HepG2 (cell line): ENCODE results near the gene CD2. TPM values are rescaled to one million over a fixed set of nuclear protein-coding genes. Genes with fewer than 3 reads are reported as not detected.

ENCODE experiments used
- ATAC-seq: fragments of 200-7000 bp; cut with Tn5 transposase; 3 replicates; pipeline ENCODE4 v1.9.1; 2020; ENCODE audit warnings: mild to moderate bottlenecking, moderate library complexity
- BruUV-seq: library from RNA; stranded (reverse); fragments of 400-500 nt; replicated peaks from 2 replicates; lab custom pipeline; 2021; lab: Mats Ljungman, UMichigan
- CTCF ChIA-PET: fragments of 300-600 bp; formaldehyde crosslinking; extraction: SDS; loops from one replicate; lab custom pipeline; 2021; ENCODE audit warnings: low total read pairs, inconsistent platforms, low intra/inter-chr PET ratio; lab: Yijun Ruan, JAX
- POLR2A ChIA-PET: fragments of 350-600 bp; sonication (Branson Sonifier 250); formaldehyde crosslinking; loops from one replicate; lab custom pipeline; 2020; ENCODE audit warnings: antibody characterized with exemption, inconsistent platforms; lab: Yijun Ruan, JAX
- DNase-seq: peaks from one replicate; pipeline ENCODE4 v3.0.0-alpha.2; 2015; ENCODE audit warnings: low spot score
- FAIRE-seq: peaks from 3 replicates; lab custom pipeline; 2011; peaks lifted over from hg19 to GRCh38; lab: Jason Lieb, UNC
- H2AFZ ChIP-seq: one replicate; pipeline ENCODE4 v1.6.1; 2011; ENCODE audit warnings: low read length, inconsistent platforms
- H3K27ac ChIP-seq: fragments of 300-600 bp; 3 replicates; pipeline ENCODE4 v1.8.0; 2011; ENCODE audit warnings: mixed run types, mild to moderate bottlenecking, mixed read lengths, low read length, inconsistent platforms; ENCODE audit not compliant: insufficient read depth; ENCODE audit errors: extremely low read length
- H3K27me3 ChIP-seq, 2 experiments: fragments of 200-600 bp in 1 of 2; 2 replicates in 1 of 2; 3 replicates in 1 of 2; pipeline versions ENCODE4 v1.6.0 to v1.8.0; 2011; ENCODE audit warnings: low read length in 2 of 2, mild to moderate bottlenecking in 2 of 2, moderate library complexity in 2 of 2, inconsistent platforms in 1 of 2; ENCODE audit not compliant: insufficient read depth in 2 of 2, control insufficient read depth in 1 of 2
- H3K36me3 ChIP-seq, 2 experiments: fragments of 200-600 bp in 1 of 2; replicated peaks in 1 of 2; 2 replicates in 1 of 2; 3 replicates in 1 of 2; pipeline versions ENCODE4 v1.5.1 to v1.8.0; 2011; ENCODE audit warnings: low read length in 2 of 2, inconsistent platforms in 1 of 2; ENCODE audit not compliant: insufficient read depth in 2 of 2, control insufficient read depth in 1 of 2
- H3K4me1 ChIP-seq: 2 replicates; pipeline ENCODE4 v1.5.1; 2012; ENCODE audit warnings: low read length, inconsistent platforms; ENCODE audit not compliant: insufficient read depth
- H3K4me2 ChIP-seq: 2 replicates; pipeline ENCODE4 v1.6.0; 2011; ENCODE audit warnings: low read depth, low read length, inconsistent platforms
- H3K4me3 ChIP-seq, 3 experiments: fragments of 200-600 bp in 1 of 3; sonication (generic), shearing (Covaris generic) in 1 of 3; replicated peaks in 1 of 3; 2 replicates each; pipeline ENCODE4 v1.5.1; 2011 to 2016; ENCODE audit warnings: low read length in 3 of 3, inconsistent platforms in 2 of 3, low read depth in 2 of 3, mild to moderate bottlenecking in 2 of 3, control low read depth in 1 of 3, mixed read lengths in 1 of 3; ENCODE audit not compliant: insufficient read depth in 1 of 3
- H3K79me2 ChIP-seq: one replicate; pipeline ENCODE4 v1.6.1; 2011; ENCODE audit warnings: low read length, inconsistent platforms; ENCODE audit not compliant: insufficient read depth
- H3K9ac ChIP-seq: 2 replicates; pipeline ENCODE4 v1.6.0; 2011; ENCODE audit warnings: mild to moderate bottlenecking, low read depth, low read length, inconsistent platforms; ENCODE audit not compliant: insufficient read depth
- H3K9me3 ChIP-seq: 2 replicates; pipeline ENCODE4 v1.5.1; 2012; ENCODE audit warnings: mild to moderate bottlenecking, low read length
- H4K20me1 ChIP-seq: 2 replicates; pipeline ENCODE4 v1.6.0; 2011; ENCODE audit warnings: inconsistent platforms, mild to moderate bottlenecking, low read length, moderate library complexity; ENCODE audit not compliant: insufficient read depth
- AGO2 ChIP-seq: fragments of 200-400 bp; formaldehyde crosslinking; optimal IDR thresholded peaks from 2 replicates; pipeline ENCODE3; 2017; ENCODE audit warnings: mild to moderate bottlenecking, low read depth, low read length, moderate library complexity
- BHLHE40 ChIP-seq: IDR thresholded peaks from 2 replicates; pipeline ENCODE4 v1.6.1; 2011; ENCODE audit warnings: low read length, improper control_type of control experiment
- CAMTA2 ChIP-seq: sonication (generic); formaldehyde crosslinking; IDR thresholded peaks from 2 replicates; pipeline ENCODE4 v1.4.0; 2020; ENCODE audit warnings: mild to moderate bottlenecking, missing genetic modification reagents, borderline replicate concordance
- ELF3 ChIP-seq: IDR thresholded peaks from 2 replicates; pipeline ENCODE4 v1.6.1; 2016; ENCODE audit warnings: missing genetic modification reagents, missing compliant biosample characterization
- MXD4 ChIP-seq: IDR thresholded peaks from 2 replicates; pipeline ENCODE4 v1.6.1; 2016; ENCODE audit warnings: mild to moderate bottlenecking, missing biosample characterization, missing genetic modification reagents
- SIN3B ChIP-seq: fragments of 150-350 bp; IDR thresholded peaks from 2 replicates; pipeline ENCODE4 v1.6.1; 2014; ENCODE audit warnings: low read length
- TOE1 ChIP-seq: sonication (generic); formaldehyde crosslinking; IDR thresholded peaks from 2 replicates; pipeline ENCODE4 v1.4.0; 2020; ENCODE audit warnings: mild to moderate bottlenecking, missing genetic modification reagents
- ZNF230 ChIP-seq: sonication (generic); formaldehyde crosslinking; IDR thresholded peaks from 2 replicates; pipeline ENCODE4 v1.4.0; 2020; ENCODE audit warnings: mild to moderate bottlenecking, missing genetic modification reagents
- ZNF263 ChIP-seq: sonication (generic); formaldehyde crosslinking; IDR thresholded peaks from 2 replicates; pipeline ENCODE4 v1.4.0; 2020; ENCODE audit warnings: missing genetic modification reagents
- ZNF672 ChIP-seq: sonication (generic); formaldehyde crosslinking; IDR thresholded peaks from 2 replicates; pipeline ENCODE4 v1.8.1; 2022; ENCODE audit warnings: missing genetic modification reagents
- ZNF790 ChIP-seq: sonication (generic); formaldehyde crosslinking; IDR thresholded peaks from 2 replicates; pipeline ENCODE4 v1.8.0; 2022; ENCODE audit warnings: missing genetic modification reagents, mild to moderate bottlenecking, borderline replicate concordance
- ZSCAN22 ChIP-seq: sonication (generic); formaldehyde crosslinking; IDR thresholded peaks from 2 replicates; pipeline ENCODE4 v1.4.0; 2020; ENCODE audit warnings: mild to moderate bottlenecking, missing genetic modification reagents
- WGBS: methylation state at CpG from one replicate; pipeline ENCODE4 v1.1.6; 2017; ENCODE audit warnings: low lambda C conversion rate; 5-methylcytosine and 5-hydroxymethylcytosine counted together
- in situ Hi-C: cut with HindIII; loops from 2 replicates; pipeline ENCODE4 v1.10.0; 2017; ENCODE audit warnings: low pct_unique_long_range_greater_than_20kb; ENCODE audit not compliant: extremely low pct_ligation_motif_present
- intact Hi-C: fragments of 100-400 bp; cut with micrococcal nuclease; formaldehyde crosslinking; loops from one replicate; pipeline ENCODE4 v1.10.0; 2022; ENCODE audit not compliant: unreplicated experiment
- polyA plus RNA-seq, 8 experiments: library from polyadenylated mRNA; depleted of rRNA in 3 of 8; stranded (reverse) in 7 of 8; unstranded in 1 of 8; fragments of >200 nt; fragmentation: Illumina TruSeq in 4 of 8; extraction: Trizol in 4 of 8; gene quantifications; 2 replicates each; pipeline versions ENCODE4 v1.2.1 to v1.2.3, GENCODE V29; 2011 to 2016; ENCODE audit warnings: low read depth in 4 of 8, missing spikeins in 1 of 8, mixed read lengths in 1 of 8; ENCODE audit not compliant: insufficient read depth in 1 of 8
- total RNA-seq, 5 experiments: library from RNA; depleted of rRNA; stranded (reverse); fragments of >200 nt; fragmentation: Illumina TruSeq; extraction: Trizol; gene quantifications; 2 replicates each; pipeline ENCODE4 v1.2.3, GENCODE V29; 2016; ENCODE audit warnings: low read depth in 1 of 5
- TF ChIP-seq, protein P1 (sequence below): sonication (generic); formaldehyde crosslinking; IDR thresholded peaks from 2 replicates; pipeline ENCODE4 v1.8.0; 2022; ENCODE audit warnings: mild to moderate bottlenecking, missing genetic modification reagents
- TF ChIP-seq, protein P2 (sequence below): sonication (generic); formaldehyde crosslinking; IDR thresholded peaks from 2 replicates; pipeline ENCODE4 v1.4.0; 2020; ENCODE audit warnings: missing genetic modification reagents
- TF ChIP-seq, protein P3 (sequence below): sonication (generic); formaldehyde crosslinking; IDR thresholded peaks from 2 replicates; pipeline ENCODE4 v1.4.0; 2020; ENCODE audit warnings: missing genetic modification reagents, mild to moderate bottlenecking, borderline replicate concordance
- TF ChIP-seq, protein P4 (sequence below): sonication (generic); formaldehyde crosslinking; IDR thresholded peaks from 2 replicates; pipeline ENCODE4 v1.5.1; 2020; ENCODE audit warnings: mild to moderate bottlenecking, missing genetic modification reagents, moderate library complexity

CD2 gene
- total and polyA plus RNA-seq, 2 of the 13 experiments (the other 11 are each of a cell fraction or from before 2014, with no cell fraction given): not detected

DNA sequence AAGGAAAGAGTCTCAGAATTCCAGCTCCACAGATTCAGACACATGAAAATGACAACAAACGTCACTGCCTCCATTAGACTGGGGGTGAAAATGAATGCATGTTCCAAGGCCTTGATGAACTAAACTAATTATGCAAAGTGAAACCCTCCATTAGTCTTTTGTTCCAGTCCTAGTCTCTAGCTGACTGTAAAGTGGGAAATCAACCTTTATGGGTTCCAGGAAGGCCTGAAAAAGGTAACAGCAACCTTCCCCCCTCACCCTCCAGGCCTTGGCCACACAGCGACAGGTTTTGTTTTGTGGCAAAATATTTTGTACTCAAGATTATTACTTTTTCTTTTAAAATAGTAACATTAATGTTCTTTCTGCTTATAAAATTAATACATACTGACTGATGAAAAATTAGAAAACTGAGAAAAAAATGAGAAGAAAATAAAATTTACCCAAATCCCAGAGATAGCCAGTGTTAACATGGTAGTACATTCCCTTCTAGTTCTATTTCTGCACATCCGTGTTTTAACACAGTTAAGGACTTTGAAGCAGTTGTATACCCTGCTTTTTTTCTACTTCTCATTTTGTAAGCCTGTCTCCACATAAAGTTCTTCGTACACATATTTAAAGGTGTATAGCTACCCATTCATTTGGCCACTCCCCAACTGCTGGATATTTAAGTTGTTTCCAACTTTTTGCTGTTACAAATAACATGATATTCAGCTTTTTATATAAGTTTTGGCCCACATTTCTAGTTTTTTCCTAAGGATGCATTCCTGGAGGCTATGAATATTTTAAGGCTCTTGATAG, 60.9 kb downstream of the CD2 start:
- Histone ChIP-seq H3K4me2 (no peak overlapping the region), H3K4me1 (no peaks in the 10 kb centered on the region), H3K79me2 (no peaks in the 10 kb centered on the region), H3K9ac (no peak overlapping the region), H3K4me3 (no peak overlapping the region), H3K27ac (no peak overlapping the region), H3K9me3 (no peaks in the 10 kb centered on the region), H3K36me3 (no peaks in the 10 kb centered on the region), H4K20me1 (no peaks in the 10 kb centered on the region), H2AFZ (no peak overlapping the region), H3K27me3 (no peaks in the 10 kb centered on the region)
- intact Hi-C loops (loop anchor here (2.0 to 10.0 kb wide), 3 partner anchors 78 to 240 kb away; partner anchors contain the start of gene CD58), in situ Hi-C loops (loop anchor here (10.0 kb wide), 1 partner anchor 80 kb away; no protein-coding TSS in a partner anchor)
- no peak for FAIRE-seq
- ChIA-PET POLR2A (no interaction called here), CTCF (no interaction called here)
- BruUV-seq: no TSS peak
- DNase-seq: no peak
- 35% methylated on average over 4 of the region's 4 CpGs for WGBS
- no peak for ATAC-seq
- no peak for TF ChIP-seq BHLHE40
- no peak for TF ChIP-seq TOE1 (CRISPR knock-in tag)
- no peak for TF ChIP-seq ZNF790 (CRISPR knock-in tag)
- no peak for TF ChIP-seq MXD4
- TF ChIP-seq ELF3: no peak
- no peak for TF ChIP-seq SIN3B
- TF ChIP-seq, protein P1, sequence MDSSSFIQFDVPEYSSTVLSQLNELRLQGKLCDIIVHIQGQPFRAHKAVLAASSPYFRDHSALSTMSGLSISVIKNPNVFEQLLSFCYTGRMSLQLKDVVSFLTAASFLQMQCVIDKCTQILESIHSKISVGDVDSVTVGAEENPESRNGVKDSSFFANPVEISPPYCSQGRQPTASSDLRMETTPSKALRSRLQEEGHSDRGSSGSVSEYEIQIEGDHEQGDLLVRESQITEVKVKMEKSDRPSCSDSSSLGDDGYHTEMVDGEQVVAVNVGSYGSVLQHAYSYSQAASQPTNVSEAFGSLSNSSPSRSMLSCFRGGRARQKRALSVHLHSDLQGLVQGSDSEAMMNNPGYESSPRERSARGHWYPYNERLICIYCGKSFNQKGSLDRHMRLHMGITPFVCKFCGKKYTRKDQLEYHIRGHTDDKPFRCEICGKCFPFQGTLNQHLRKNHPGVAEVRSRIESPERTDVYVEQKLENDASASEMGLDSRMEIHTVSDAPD (CRISPR knock-in tag): no peak
- TF ChIP-seq ZNF263 (CRISPR knock-in tag): no peak
- TF ChIP-seq CAMTA2 (CRISPR knock-in tag): no peak
- TF ChIP-seq ZNF672 (CRISPR knock-in tag): no peak
- TF ChIP-seq, protein P2, sequence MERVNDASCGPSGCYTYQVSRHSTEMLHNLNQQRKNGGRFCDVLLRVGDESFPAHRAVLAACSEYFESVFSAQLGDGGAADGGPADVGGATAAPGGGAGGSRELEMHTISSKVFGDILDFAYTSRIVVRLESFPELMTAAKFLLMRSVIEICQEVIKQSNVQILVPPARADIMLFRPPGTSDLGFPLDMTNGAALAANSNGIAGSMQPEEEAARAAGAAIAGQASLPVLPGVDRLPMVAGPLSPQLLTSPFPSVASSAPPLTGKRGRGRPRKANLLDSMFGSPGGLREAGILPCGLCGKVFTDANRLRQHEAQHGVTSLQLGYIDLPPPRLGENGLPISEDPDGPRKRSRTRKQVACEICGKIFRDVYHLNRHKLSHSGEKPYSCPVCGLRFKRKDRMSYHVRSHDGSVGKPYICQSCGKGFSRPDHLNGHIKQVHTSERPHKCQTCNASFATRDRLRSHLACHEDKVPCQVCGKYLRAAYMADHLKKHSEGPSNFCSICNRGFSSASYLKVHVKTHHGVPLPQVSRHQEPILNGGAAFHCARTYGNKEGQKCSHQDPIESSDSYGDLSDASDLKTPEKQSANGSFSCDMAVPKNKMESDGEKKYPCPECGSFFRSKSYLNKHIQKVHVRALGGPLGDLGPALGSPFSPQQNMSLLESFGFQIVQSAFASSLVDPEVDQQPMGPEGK (CRISPR knock-in tag): no peak
- TF ChIP-seq ZSCAN22 (CRISPR knock-in tag): no peak
- TF ChIP-seq ZNF230 (CRISPR knock-in tag): no peak
- TF ChIP-seq, protein P3, sequence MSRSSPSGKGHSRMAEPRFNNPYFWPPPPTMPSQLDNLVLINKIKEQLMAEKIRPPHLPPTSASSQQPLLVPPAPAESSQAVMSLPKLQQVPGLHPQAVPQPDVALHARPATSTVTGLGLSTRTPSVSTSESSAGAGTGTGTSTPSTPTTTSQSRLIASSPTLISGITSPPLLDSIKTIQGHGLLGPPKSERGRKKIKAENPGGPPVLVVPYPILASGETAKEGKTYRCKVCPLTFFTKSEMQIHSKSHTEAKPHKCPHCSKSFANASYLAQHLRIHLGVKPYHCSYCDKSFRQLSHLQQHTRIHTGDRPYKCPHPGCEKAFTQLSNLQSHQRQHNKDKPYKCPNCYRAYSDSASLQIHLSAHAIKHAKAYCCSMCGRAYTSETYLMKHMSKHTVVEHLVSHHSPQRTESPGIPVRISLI (CRISPR knock-in tag): no peak
- TF ChIP-seq, protein P4, sequence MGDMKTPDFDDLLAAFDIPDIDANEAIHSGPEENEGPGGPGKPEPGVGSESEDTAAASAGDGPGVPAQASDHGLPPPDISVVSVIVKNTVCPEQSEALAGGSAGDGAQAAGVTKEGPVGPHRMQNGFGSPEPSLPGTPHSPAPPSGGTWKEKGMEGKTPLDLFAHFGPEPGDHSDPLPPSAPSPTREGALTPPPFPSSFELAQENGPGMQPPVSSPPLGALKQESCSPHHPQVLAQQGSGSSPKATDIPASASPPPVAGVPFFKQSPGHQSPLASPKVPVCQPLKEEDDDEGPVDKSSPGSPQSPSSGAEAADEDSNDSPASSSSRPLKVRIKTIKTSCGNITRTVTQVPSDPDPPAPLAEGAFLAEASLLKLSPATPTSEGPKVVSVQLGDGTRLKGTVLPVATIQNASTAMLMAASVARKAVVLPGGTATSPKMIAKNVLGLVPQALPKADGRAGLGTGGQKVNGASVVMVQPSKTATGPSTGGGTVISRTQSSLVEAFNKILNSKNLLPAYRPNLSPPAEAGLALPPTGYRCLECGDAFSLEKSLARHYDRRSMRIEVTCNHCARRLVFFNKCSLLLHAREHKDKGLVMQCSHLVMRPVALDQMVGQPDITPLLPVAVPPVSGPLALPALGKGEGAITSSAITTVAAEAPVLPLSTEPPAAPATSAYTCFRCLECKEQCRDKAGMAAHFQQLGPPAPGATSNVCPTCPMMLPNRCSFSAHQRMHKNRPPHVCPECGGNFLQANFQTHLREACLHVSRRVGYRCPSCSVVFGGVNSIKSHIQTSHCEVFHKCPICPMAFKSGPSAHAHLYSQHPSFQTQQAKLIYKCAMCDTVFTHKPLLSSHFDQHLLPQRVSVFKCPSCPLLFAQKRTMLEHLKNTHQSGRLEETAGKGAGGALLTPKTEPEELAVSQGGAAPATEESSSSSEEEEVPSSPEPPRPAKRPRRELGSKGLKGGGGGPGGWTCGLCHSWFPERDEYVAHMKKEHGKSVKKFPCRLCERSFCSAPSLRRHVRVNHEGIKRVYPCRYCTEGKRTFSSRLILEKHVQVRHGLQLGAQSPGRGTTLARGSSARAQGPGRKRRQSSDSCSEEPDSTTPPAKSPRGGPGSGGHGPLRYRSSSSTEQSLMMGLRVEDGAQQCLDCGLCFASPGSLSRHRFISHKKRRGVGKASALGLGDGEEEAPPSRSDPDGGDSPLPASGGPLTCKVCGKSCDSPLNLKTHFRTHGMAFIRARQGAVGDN (CRISPR knock-in tag): no peak
- TF ChIP-seq AGO2: no peak
